Measurements from ENCODE around the gene SMARCA4.

SMARCA4 gene

GRCh38 chr19:11014403-11014911 lies 53.6 kb downstream of the SMARCA4 start:
- no peak overlapping the region for H3K14ac ChIP-seq (ENCODE audit: low read length)
- no peak overlapping the region for H3K9ac ChIP-seq (ENCODE audit: low read depth, low read length, poor library complexity)
- H3K27me3 ChIP-seq (ENCODE audit: control insufficient read depth in 3 of 3, insufficient read depth in 3 of 3, low read depth in 1 of 3, low read length in 3 of 3): no peaks in the 10 kb centered on the region
- no peaks in the 10 kb centered on the region for H3K9me3 ChIP-seq (replicated peaks in 1 of 2; ENCODE audit: control insufficient read depth in 2 of 2, insufficient read depth in 1 of 2, low read depth in 1 of 2, low read length in 2 of 2)
- DNase-seq (ENCODE audit: low spot score): no peak
- no peak overlapping the region for H2AFZ ChIP-seq (ENCODE audit: low read length)
- no peak overlapping the region for H2AK5ac ChIP-seq (ENCODE audit: low read depth, low read length)
- peaks cover 81 to 97% of the 10 kb centered on the region in 2 donors for H3K36me3 ChIP-seq (replicated peaks in 1 of 2; ENCODE audit: control insufficient read depth in 2 of 2, insufficient read depth in 2 of 2, low read length in 2 of 2)
- H2BK5ac ChIP-seq (ENCODE audit: low read length): no peak overlapping the region
- no peak overlapping the region for H3K4ac ChIP-seq (ENCODE audit: low read length)
- H4K91ac ChIP-seq (ENCODE audit: low read depth, low read length, poor library complexity): no peak overlapping the region
- no peak overlapping the region for H3K4me3 ChIP-seq (ENCODE audit: low read length in 2 of 2)
- H3K4me1 ChIP-seq (ENCODE audit: control insufficient read depth in 2 of 2, insufficient read depth in 1 of 2, low read depth in 1 of 2, low read length in 2 of 2): no peaks in the 10 kb centered on the region
- H2BK12ac ChIP-seq (ENCODE audit: low read length): no peak overlapping the region
- no peak overlapping the region for H3K23ac ChIP-seq (ENCODE audit: low read depth, low read length, poor library complexity)
- H3K79me1 ChIP-seq (ENCODE audit: low read depth, low read length): peaks cover 21% of the 10 kb centered on the region
- H3K4me2 ChIP-seq (ENCODE audit: insufficient read depth, low read length, poor library complexity, severe bottlenecking): no peak overlapping the region
- H3K18ac ChIP-seq (ENCODE audit: low read length): no peak overlapping the region
- no peak overlapping the region for H2BK15ac ChIP-seq (ENCODE audit: low read length)
- no peak overlapping the region for H3K27ac ChIP-seq (replicated peaks; ENCODE audit: low read length)
- peak overlapping the region; percentile 65 for H4K8ac ChIP-seq (ENCODE audit: low read depth, low read length)
- WGBS, 2 donors (ENCODE audit: extremely low coverage in 2 of 2, insufficient read length in 2 of 2, insufficient replicate concordance in 1 of 2): no CpG with 5 or more reads among the region's 12 CpGs
- no peak overlapping the region for H2BK120ac ChIP-seq (ENCODE audit: low read depth, low read length)

- no peaks in the 10 kb centered on the region for H3K27me3 ChIP-seq (ENCODE audit: control insufficient read depth in 3 of 3, insufficient read depth in 3 of 3, low read depth in 1 of 3, low read length in 3 of 3)
- peaks cover 85 to 99% of the 10 kb centered on the region in 2 donors for H3K36me3 ChIP-seq (replicated peaks in 1 of 2; ENCODE audit: control insufficient read depth in 2 of 2, insufficient read depth in 2 of 2, low read length in 2 of 2)
- DNase-seq (ENCODE audit: low spot score): no peak
- no peaks in the 10 kb centered on the region for H3K4me1 ChIP-seq (ENCODE audit: control insufficient read depth in 2 of 2, insufficient read depth in 1 of 2, low read depth in 1 of 2, low read length in 2 of 2)
- H3K79me1 ChIP-seq (ENCODE audit: low read depth, low read length): peaks cover 23% of the 10 kb centered on the region
- no peak overlapping the region for H3K27ac ChIP-seq (replicated peaks; ENCODE audit: low read length)
- H2BK12ac ChIP-seq (ENCODE audit: low read length): no peak overlapping the region
- no peak overlapping the region for H2BK5ac ChIP-seq (ENCODE audit: low read length)
- H3K4ac ChIP-seq (ENCODE audit: low read length): no peak overlapping the region
- no peak overlapping the region for H3K4me2 ChIP-seq (ENCODE audit: insufficient read depth, low read length, poor library complexity, severe bottlenecking)
- no peak overlapping the region for H3K23ac ChIP-seq (ENCODE audit: low read depth, low read length, poor library complexity)
- H3K9me3 ChIP-seq (replicated peaks in 1 of 2; ENCODE audit: control insufficient read depth in 2 of 2, insufficient read depth in 1 of 2, low read depth in 1 of 2, low read length in 2 of 2): no peaks in the 10 kb centered on the region
- no peak overlapping the region for H3K18ac ChIP-seq (ENCODE audit: low read length)
- H4K8ac ChIP-seq (ENCODE audit: low read depth, low read length): no peak overlapping the region
- H2AK5ac ChIP-seq (ENCODE audit: low read depth, low read length): no peak overlapping the region
- H3K9ac ChIP-seq (ENCODE audit: low read depth, low read length, poor library complexity): no peak overlapping the region
- no peak overlapping the region for H4K91ac ChIP-seq (ENCODE audit: low read depth, low read length, poor library complexity)
- H2BK120ac ChIP-seq (ENCODE audit: low read depth, low read length): no peak overlapping the region
- H2AFZ ChIP-seq (ENCODE audit: low read length): no peak overlapping the region
- WGBS, 2 donors (ENCODE audit: extremely low coverage in 2 of 2, insufficient read length in 2 of 2, insufficient replicate concordance in 1 of 2): no CpG with 5 or more reads among the region's 5 CpGs
- H3K14ac ChIP-seq (ENCODE audit: low read length): no peak overlapping the region
- H2BK15ac ChIP-seq (ENCODE audit: low read length): no peak overlapping the region
- H3K4me3 ChIP-seq (ENCODE audit: low read length in 2 of 2): no peak overlapping the region
Observed at GRCh38 chr19:11016631-11017030, 55.8 kb downstream of the SMARCA4 start.

DNA sequence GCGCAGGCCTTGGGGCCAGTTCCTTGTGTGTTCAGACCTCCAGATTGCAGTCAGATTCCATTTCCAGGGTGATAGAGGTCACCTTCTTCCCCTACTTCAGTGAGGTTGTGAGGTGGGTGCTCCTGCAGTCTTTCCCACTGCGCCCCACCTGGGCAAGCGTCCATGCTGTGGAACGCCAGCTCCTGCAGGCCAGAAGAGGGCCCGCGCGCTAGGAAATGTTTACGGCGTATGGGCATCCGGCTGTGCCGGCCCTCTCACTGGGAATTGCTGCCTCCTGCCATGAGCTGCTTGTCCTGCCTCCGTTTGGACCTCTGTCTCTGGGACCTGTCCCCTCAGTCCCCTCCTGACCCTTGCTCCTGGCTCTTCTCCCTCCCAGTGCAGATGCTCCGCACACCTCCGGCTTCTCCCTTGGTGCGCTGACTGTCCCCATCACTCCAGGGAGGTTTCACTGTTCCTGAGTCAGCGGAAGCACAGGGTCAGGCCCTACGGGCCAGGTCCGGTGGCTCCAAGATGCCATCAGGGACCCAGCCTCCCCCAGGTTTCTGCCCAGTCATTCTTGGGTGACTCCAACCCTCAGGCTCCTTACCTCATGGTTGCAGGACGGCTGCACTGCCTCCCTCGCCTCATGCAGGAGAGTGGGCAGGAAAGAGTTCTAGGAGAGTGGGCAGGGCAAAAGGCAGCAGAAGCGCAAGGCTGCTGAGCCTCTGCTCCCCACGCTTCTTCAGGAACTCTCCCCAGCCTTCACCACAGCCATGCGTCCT lies 56.6 kb downstream of the SMARCA4 start:
- Histone ChIP-seq H3K4me1 (ENCODE audit: control insufficient read depth in 2 of 2, insufficient read depth in 1 of 2, low read depth in 1 of 2, low read length in 2 of 2) (no peaks in the 10 kb centered on the region), H3K79me1 (ENCODE audit: low read depth, low read length) (peaks cover 27% of the 10 kb centered on the region), H2BK120ac (ENCODE audit: low read depth, low read length) (no peak overlapping the region), H3K27ac (replicated peaks; ENCODE audit: low read length) (no peak overlapping the region), H3K36me3 (replicated peaks in 1 of 2; ENCODE audit: control insufficient read depth in 2 of 2, insufficient read depth in 2 of 2, low read length in 2 of 2) (peaks cover 88 to 99% of the 10 kb centered on the region in 2 donors), H3K14ac (ENCODE audit: low read length) (no peak overlapping the region), H3K18ac (ENCODE audit: low read length) (no peak overlapping the region), H3K4me3 (ENCODE audit: low read length in 2 of 2) (no peak overlapping the region), H2BK5ac (ENCODE audit: low read length) (no peak overlapping the region), H4K91ac (ENCODE audit: low read depth, low read length, poor library complexity) (no peak overlapping the region), H4K8ac (ENCODE audit: low read depth, low read length) (peak overlapping the region; percentile 17), H2AFZ (ENCODE audit: low read length) (no peak overlapping the region), H2BK12ac (ENCODE audit: low read length) (no peak overlapping the region), H2AK5ac (ENCODE audit: low read depth, low read length) (peak overlapping the region; percentile 35), H3K9ac (ENCODE audit: low read depth, low read length, poor library complexity) (peak overlapping the region; percentile 63), H3K27me3 (ENCODE audit: control insufficient read depth in 3 of 3, insufficient read depth in 3 of 3, low read depth in 1 of 3, low read length in 3 of 3) (no peaks in the 10 kb centered on the region), H3K9me3 (replicated peaks in 1 of 2; ENCODE audit: control insufficient read depth in 2 of 2, insufficient read depth in 1 of 2, low read depth in 1 of 2, low read length in 2 of 2) (no peaks in the 10 kb centered on the region), H3K4me2 (ENCODE audit: insufficient read depth, low read length, poor library complexity, severe bottlenecking) (no peak overlapping the region), H3K23ac (ENCODE audit: low read depth, low read length, poor library complexity) (peak overlapping the region; percentile 25), H2BK15ac (ENCODE audit: low read length) (no peak overlapping the region), H3K4ac (ENCODE audit: low read length) (no peak overlapping the region)
- no peak for DNase-seq (ENCODE audit: low spot score)
- WGBS, 2 donors (ENCODE audit: extremely low coverage in 2 of 2, insufficient read length in 2 of 2, insufficient replicate concordance in 1 of 2): no CpG with 5 or more reads among the region's 23 CpGs

DNA sequence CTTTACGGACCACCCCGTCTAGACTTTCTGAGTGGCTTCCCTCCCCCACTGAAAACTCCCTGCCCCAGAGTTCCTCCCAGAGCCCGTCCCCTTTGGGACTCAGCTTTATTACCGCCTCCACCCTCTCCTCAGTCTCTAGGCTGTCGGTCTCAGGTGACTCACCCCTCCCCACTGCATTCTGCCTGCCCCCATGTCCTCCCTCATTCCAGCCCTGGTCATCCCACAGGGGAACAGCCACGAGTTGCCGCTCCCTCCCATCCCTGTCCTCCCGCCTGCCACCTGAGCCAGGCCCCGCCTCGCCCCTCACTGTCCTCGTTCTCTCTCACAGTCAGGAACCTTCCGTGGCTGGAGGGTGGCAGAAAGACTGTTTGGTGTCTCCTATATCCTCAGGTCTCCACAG lies 57.3 kb downstream of the SMARCA4 start:
- Histone ChIP-seq H3K23ac (ENCODE audit: low read depth, low read length, poor library complexity) (peak overlapping the region; percentile 25), H2BK15ac (ENCODE audit: low read length) (no peak overlapping the region), H4K91ac (ENCODE audit: low read depth, low read length, poor library complexity) (no peak overlapping the region), H3K27ac (replicated peaks; ENCODE audit: low read length) (no peak overlapping the region), H3K4me2 (ENCODE audit: insufficient read depth, low read length, poor library complexity, severe bottlenecking) (no peak overlapping the region), H3K27me3 (ENCODE audit: control insufficient read depth in 3 of 3, insufficient read depth in 3 of 3, low read depth in 1 of 3, low read length in 3 of 3) (no peaks in the 10 kb centered on the region), H2BK120ac (ENCODE audit: low read depth, low read length) (no peak overlapping the region), H3K9me3 (replicated peaks in 1 of 2; ENCODE audit: control insufficient read depth in 2 of 2, insufficient read depth in 1 of 2, low read depth in 1 of 2, low read length in 2 of 2) (no peaks in the 10 kb centered on the region), H3K9ac (ENCODE audit: low read depth, low read length, poor library complexity) (no peak overlapping the region), H2AFZ (ENCODE audit: low read length) (no peak overlapping the region), H2BK12ac (ENCODE audit: low read length) (peak overlapping the region; percentile 68), H3K4me3 (ENCODE audit: low read length in 2 of 2) (no peak overlapping the region), H2AK5ac (ENCODE audit: low read depth, low read length) (no peak overlapping the region), H3K4me1 (ENCODE audit: control insufficient read depth in 2 of 2, insufficient read depth in 1 of 2, low read depth in 1 of 2, low read length in 2 of 2) (no peaks in the 10 kb centered on the region), H3K36me3 (replicated peaks in 1 of 2; ENCODE audit: control insufficient read depth in 2 of 2, insufficient read depth in 2 of 2, low read length in 2 of 2) (peaks cover 87 to 99% of the 10 kb centered on the region in 2 donors), H3K4ac (ENCODE audit: low read length) (no peak overlapping the region), H3K79me1 (ENCODE audit: low read depth, low read length) (peaks cover 27% of the 10 kb centered on the region), H3K14ac (ENCODE audit: low read length) (no peak overlapping the region), H2BK5ac (ENCODE audit: low read length) (peak overlapping the region; percentile 62), H4K8ac (ENCODE audit: low read depth, low read length) (no peak overlapping the region), H3K18ac (ENCODE audit: low read length) (no peak overlapping the region)
- DNase-seq (ENCODE audit: low spot score): no peak
- WGBS, 2 donors (ENCODE audit: extremely low coverage in 2 of 2, insufficient read length in 2 of 2, insufficient replicate concordance in 1 of 2): no CpG with 5 or more reads among the region's 12 CpGs

Data from neuronal stem cell (in vitro differentiated cells).